Psoas muscle (tissue), 8 donors: ENCODE data around the gene INPP5E. TPM values are rescaled to one million over a fixed set of nuclear protein-coding genes. Genes with fewer than 3 reads are reported as not detected.

Experiments used
- ATAC-seq, 4 donors: fragments of 200-7000 bp; cut with Tn5 transposase; one replicate each; pipeline ENCODE4 v1.9.1; 2020; ENCODE audit warnings: moderate library complexity in 3 of 4, mild to moderate bottlenecking in 2 of 4
- DNase-seq, 2 donors: peaks; one replicate each; pipeline ENCODE4 v3.0.0-alpha.2; 2020
- H3K27ac ChIP-seq: fragments of 200-600 bp; one replicate; pipeline ENCODE4 v1.8.0; 2022
- H3K27me3 ChIP-seq, 3 donors: fragments of 200-600 bp in 1 of 3; one replicate each; pipeline versions ENCODE4 v1.6.1 to v1.8.0; 2013 to 2022; ENCODE audit warnings: low read length in 2 of 3, mild to moderate bottlenecking in 2 of 3, moderate library complexity in 1 of 3; ENCODE audit not compliant: insufficient read depth in 3 of 3
- H3K36me3 ChIP-seq, 2 donors: fragments of 200-600 bp in 1 of 2; one replicate each; pipeline versions ENCODE4 v1.6.1 to v1.8.0; 2013 to 2022; ENCODE audit warnings: low read depth in 1 of 2, mild to moderate bottlenecking in 1 of 2, moderate library complexity in 1 of 2; ENCODE audit not compliant: insufficient read depth in 1 of 2
- H3K4me1 ChIP-seq: fragments of 200-600 bp; one replicate; pipeline ENCODE4 v1.8.0; 2022
- H3K4me3 ChIP-seq: fragments of 200-600 bp; one replicate; pipeline ENCODE4 v1.8.0; 2022; ENCODE audit warnings: mild to moderate bottlenecking
- H3K9me3 ChIP-seq: fragments of 200-600 bp; one replicate; pipeline ENCODE4 v1.8.0; 2022
- WGBS, 3 donors: extraction: QIAGEN DNeasy Blood & Tissue Kit; methylation state at CpG; one replicate each; pipeline versions ENCODE4 v1.1.6 to v1.1.7; 2013; 5-methylcytosine and 5-hydroxymethylcytosine counted together
- intact Hi-C, 2 donors: fragments of 100-400 bp; cut with DNase I; formaldehyde crosslinking; loops; one replicate each; pipeline versions ENCODE4 v1.11.0 to v1.14.2; 2022
- polyA plus RNA-seq, 3 donors: library from polyadenylated mRNA; stranded (reverse); fragments of 200-250 nt; gene quantifications; one replicate each; pipeline ENCODE4 v1.2.3, GENCODE V29; 2013
- total RNA-seq, 4 donors: library from RNA; stranded (reverse); fragmentation: NEBNext Ultra II Directional in 2 of 4; extraction: Animal tissue kit (Norgen Biotek cat#: 25700) in 2 of 4; gene quantifications; one replicate each; pipeline versions ENCODE4 v1.2.1 to v1.2.4, GENCODE V29; 2021 to 2023
- TF ChIP-seq, protein P1 (sequence below): fragments of 200-600 bp; IDR thresholded peaks from one replicate; pipeline ENCODE4 v1.8.0; 2022; ENCODE audit warnings: antibody characterized with exemption
- donor health status: healthy with polysubstance abuse.
- donor health status: DM: no; HTN: no; CAD: no; lungs with moderate emphysema.
- donor health status: Bipolar disorder and iron deficiency.
- donor health status: healthy.
- donor health status: DM: yes; HTN: yes; CAD: no.
- donor health status: DM: no; HTN: no; CAD: no.
- donor health status: DM: no; HTN: no; CAD: no.
- donor health status: DM: yes; HTN: yes; CAD: no.

INPP5E gene
- total and polyA plus RNA-seq, 7 donors, result 4.7 to 9.6 (median 5.3) TPM

DNA sequence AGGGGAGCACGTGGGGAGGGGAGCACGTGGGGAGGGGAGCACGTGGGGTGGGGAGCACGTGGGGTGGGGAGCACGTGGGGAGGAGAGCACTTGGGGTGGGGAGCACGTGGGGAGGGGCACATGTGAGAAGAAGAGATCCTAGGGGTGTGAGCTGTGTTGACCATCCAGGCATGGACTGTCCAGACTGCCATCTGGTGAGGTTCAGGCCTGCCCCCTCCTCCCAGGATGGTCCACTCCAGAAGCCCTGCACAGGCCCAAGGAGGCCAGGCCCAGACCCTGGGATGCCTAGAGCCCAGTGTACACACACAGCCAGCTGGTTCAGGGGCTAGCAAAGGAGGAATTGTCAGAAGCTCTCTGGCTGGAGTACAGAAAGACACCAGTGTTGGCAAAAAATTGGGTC is 42.0 kb downstream of the INPP5E start:
- Histone ChIP-seq H3K4me1 (peaks cover 10% of the 10 kb centered on the region), H3K36me3 (peaks cover 0 to 65% of the 10 kb centered on the region in 2 donors), H3K27me3 (no peaks in the 10 kb centered on the region), H3K27ac (no peak overlapping the region), H3K4me3 (no peak overlapping the region), H3K9me3 (no peaks in the 10 kb centered on the region)
- TF ChIP-seq, protein P1, sequence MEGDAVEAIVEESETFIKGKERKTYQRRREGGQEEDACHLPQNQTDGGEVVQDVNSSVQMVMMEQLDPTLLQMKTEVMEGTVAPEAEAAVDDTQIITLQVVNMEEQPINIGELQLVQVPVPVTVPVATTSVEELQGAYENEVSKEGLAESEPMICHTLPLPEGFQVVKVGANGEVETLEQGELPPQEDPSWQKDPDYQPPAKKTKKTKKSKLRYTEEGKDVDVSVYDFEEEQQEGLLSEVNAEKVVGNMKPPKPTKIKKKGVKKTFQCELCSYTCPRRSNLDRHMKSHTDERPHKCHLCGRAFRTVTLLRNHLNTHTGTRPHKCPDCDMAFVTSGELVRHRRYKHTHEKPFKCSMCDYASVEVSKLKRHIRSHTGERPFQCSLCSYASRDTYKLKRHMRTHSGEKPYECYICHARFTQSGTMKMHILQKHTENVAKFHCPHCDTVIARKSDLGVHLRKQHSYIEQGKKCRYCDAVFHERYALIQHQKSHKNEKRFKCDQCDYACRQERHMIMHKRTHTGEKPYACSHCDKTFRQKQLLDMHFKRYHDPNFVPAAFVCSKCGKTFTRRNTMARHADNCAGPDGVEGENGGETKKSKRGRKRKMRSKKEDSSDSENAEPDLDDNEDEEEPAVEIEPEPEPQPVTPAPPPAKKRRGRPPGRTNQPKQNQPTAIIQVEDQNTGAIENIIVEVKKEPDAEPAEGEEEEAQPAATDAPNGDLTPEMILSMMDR, result no peak
- no peak for ATAC-seq
- WGBS, 3 donors, result 61 to 80% (median 80%) methylated on average over 1 to 6 of the region's 6 CpGs
- no peak for DNase-seq
- intact Hi-C loops, result no loop called here

DNA sequence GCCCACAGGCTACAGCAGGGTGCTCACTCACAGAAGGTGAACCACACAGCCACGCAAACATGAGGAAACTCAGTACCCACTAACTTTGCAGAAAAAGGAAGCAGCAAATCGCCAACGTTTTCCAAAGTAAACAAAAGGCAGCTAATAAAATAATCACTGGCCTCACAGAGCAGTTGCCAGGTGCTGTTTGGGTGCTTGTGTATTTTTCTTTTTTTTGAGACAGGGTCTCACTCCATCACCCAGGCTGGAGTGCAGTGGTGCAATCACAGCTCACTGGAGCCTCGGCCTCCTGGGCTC is 43.5 kb downstream of the INPP5E start:
- Histone ChIP-seq H3K36me3 (peaks cover 0 to 66% of the 10 kb centered on the region in 2 donors), H3K9me3 (no peaks in the 10 kb centered on the region), H3K4me3 (no peak overlapping the region), H3K27ac (no peak overlapping the region), H3K4me1 (peaks cover 10% of the 10 kb centered on the region), H3K27me3 (no peaks in the 10 kb centered on the region)
- 80 to 85% (median 81%) methylated on average over 4 of the region's 4 CpGs for WGBS, 3 donors
- TF ChIP-seq, protein P1, result no peak
- no peak for DNase-seq
- no peak for ATAC-seq
- intact Hi-C loops, result no loop called here

GRCh38 chr9:136395345-136396218 is 44.1 kb downstream of the INPP5E start:
- 82 to 89% (median 85%) methylated on average over 22 to 26 of the region's 26 CpGs for WGBS, 3 donors
- TF ChIP-seq, protein P1, result no peak

GRCh38 chr9:136395020-136395340 is 44.7 kb downstream of the INPP5E start:
- H3K4me1 ChIP-seq, result peaks cover 10% of the 10 kb centered on the region
- WGBS, 3 donors, result 88 to 94% (median 91%) methylated on average over 13 of the region's 13 CpGs
- H3K27me3 ChIP-seq, result no peaks in the 10 kb centered on the region
- H3K9me3 ChIP-seq, result no peaks in the 10 kb centered on the region
- TF ChIP-seq, protein P1, result no peak
- H3K36me3 ChIP-seq, result peaks cover under 1 to 74% of the 10 kb centered on the region in 2 donors
- intact Hi-C loops, result no loop called here
- H3K27ac ChIP-seq, result no peak overlapping the region
- H3K4me3 ChIP-seq, result no peak overlapping the region
- ATAC-seq (no peak), DNase-seq (peak in 1 of 2 donors; percentile 46)

More at GRCh38 chr9:136395345-136396218, 44.1 kb downstream of the INPP5E start:
- no peak overlapping the region for H3K27ac ChIP-seq
- DNase-seq (peak in 1 of 2 donors; percentile 47), ATAC-seq (no peak)
- intact Hi-C loops, result no loop called here
- H3K9me3 ChIP-seq, result no peaks in the 10 kb centered on the region
- peaks cover 10% of the 10 kb centered on the region for H3K4me1 ChIP-seq
- no peaks in the 10 kb centered on the region for H3K27me3 ChIP-seq
- peaks cover 0 to 71% of the 10 kb centered on the region in 2 donors for H3K36me3 ChIP-seq
- no peak overlapping the region for H3K4me3 ChIP-seq
